OCI-LY3 (cell line): ENCODE data around the gene ERCC5.

Source experiments
- EZH2phosphoT487 ChIP-seq: fragments of 200-600 bp; shearing (Covaris generic); IDR thresholded peaks from 2 replicates; pipeline ENCODE4 v1.6.1; 2018; ENCODE audit warnings: antibody characterized with exemption, mixed run types, low read depth
- TF ChIP-seq, protein P1 (sequence below): fragments of 200-600, 300-600 bp; sonication (generic); IDR thresholded peaks from 2 replicates; pipeline ENCODE4 v1.5.1; 2014; ENCODE audit warnings: antibody characterized with exemption, low read length, low read depth

DNA sequence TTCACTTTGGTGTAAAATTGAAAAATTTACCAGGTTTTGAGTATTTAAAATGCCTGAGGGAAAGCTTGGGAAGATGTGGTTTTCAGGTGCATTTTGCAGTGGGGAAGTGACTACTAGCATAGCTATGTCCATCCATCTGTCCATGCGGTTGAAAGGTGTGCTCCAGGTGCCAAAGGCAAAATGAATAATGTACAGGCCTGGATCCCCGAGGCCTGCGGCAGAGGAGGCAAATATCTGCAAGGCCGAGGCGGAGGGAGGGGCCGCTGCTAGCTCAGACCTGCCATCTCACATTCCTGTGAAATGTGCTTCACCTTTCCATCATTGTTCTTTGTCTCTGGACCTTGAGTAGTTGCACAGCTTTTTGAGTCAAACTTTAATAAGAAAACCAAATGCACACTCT is 65.5 kb downstream of the ERCC5 start:
- TF ChIP-seq, protein P1, sequence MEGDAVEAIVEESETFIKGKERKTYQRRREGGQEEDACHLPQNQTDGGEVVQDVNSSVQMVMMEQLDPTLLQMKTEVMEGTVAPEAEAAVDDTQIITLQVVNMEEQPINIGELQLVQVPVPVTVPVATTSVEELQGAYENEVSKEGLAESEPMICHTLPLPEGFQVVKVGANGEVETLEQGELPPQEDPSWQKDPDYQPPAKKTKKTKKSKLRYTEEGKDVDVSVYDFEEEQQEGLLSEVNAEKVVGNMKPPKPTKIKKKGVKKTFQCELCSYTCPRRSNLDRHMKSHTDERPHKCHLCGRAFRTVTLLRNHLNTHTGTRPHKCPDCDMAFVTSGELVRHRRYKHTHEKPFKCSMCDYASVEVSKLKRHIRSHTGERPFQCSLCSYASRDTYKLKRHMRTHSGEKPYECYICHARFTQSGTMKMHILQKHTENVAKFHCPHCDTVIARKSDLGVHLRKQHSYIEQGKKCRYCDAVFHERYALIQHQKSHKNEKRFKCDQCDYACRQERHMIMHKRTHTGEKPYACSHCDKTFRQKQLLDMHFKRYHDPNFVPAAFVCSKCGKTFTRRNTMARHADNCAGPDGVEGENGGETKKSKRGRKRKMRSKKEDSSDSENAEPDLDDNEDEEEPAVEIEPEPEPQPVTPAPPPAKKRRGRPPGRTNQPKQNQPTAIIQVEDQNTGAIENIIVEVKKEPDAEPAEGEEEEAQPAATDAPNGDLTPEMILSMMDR = no peak
- no peak for TF ChIP-seq EZH2phosphoT487
